ENCODE measurements around the gene FBXL17. TPM values are rescaled to one million over a fixed set of nuclear protein-coding genes. Genes with fewer than 3 reads are reported as not detected.

FBXL17 gene
- total and polyA plus RNA-seq, 4 donors: 2.1 to 14.1 (median 6.3) TPM

DNA sequence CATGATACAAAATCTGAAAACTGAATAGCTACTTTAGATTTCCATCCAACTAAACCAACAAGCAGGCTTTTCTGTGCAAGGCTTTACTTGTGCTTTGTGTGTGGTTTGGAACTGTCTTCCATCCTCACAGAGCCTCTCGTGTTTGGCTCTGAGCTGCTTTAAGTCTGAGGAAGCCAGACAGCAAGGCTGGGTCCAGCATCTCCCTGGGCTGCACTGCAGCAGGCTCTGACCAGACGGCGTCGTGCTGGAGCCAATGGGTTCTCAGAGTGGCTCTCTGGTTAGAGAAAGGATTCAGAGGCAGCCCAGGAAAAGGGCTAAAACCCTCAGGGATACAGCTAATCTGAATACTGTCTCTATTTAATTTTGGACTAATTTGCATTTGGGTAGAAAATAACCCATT lies 503.2 kb downstream of the FBXL17 start:
- H3K9me3 ChIP-seq (ENCODE audit: control insufficient read depth in 4 of 4, low read length in 3 of 4): no peaks in the 10 kb centered on the region
- H3K4me3 ChIP-seq (ENCODE audit: low read depth in 1 of 3, low read length in 3 of 3): no peak overlapping the region
- DNase-seq (ENCODE audit: low spot score): no peak
- WGBS: 90% methylated on average over 4 of the region's 4 CpGs
- H3K36me3 ChIP-seq (ENCODE audit: control insufficient read depth in 4 of 4, insufficient read depth in 3 of 4, low read depth in 1 of 4, low read length in 3 of 4): peaks cover 0 to 5% (median 0%) of the 10 kb centered on the region in 4 donors
- TF ChIP-seq SP1 (IDR thresholded peaks at IDR 0.05): no peak
- no peak for TF ChIP-seq RAD21 (IDR thresholded peaks at IDR 0.05)
- TF ChIP-seq YY1 (IDR thresholded peaks at IDR 0.05): no peak
- TF ChIP-seq FOXA1 (IDR thresholded peaks at IDR 0.05): no peak
- TF ChIP-seq, protein P1, sequence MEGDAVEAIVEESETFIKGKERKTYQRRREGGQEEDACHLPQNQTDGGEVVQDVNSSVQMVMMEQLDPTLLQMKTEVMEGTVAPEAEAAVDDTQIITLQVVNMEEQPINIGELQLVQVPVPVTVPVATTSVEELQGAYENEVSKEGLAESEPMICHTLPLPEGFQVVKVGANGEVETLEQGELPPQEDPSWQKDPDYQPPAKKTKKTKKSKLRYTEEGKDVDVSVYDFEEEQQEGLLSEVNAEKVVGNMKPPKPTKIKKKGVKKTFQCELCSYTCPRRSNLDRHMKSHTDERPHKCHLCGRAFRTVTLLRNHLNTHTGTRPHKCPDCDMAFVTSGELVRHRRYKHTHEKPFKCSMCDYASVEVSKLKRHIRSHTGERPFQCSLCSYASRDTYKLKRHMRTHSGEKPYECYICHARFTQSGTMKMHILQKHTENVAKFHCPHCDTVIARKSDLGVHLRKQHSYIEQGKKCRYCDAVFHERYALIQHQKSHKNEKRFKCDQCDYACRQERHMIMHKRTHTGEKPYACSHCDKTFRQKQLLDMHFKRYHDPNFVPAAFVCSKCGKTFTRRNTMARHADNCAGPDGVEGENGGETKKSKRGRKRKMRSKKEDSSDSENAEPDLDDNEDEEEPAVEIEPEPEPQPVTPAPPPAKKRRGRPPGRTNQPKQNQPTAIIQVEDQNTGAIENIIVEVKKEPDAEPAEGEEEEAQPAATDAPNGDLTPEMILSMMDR (IDR thresholded peaks at IDR 0.05; ENCODE audit: low read depth, low read length, missing input control): no peak
- TF ChIP-seq HNF4G (IDR thresholded peaks at IDR 0.05): no peak
- TF ChIP-seq EGR1 (IDR thresholded peaks at IDR 0.05; ENCODE audit: low read depth in 2 of 2): no peak
- TF ChIP-seq HNF4A (conservative IDR thresholded peaks at IDR 0.05): no peak
- TF ChIP-seq, protein P2, sequence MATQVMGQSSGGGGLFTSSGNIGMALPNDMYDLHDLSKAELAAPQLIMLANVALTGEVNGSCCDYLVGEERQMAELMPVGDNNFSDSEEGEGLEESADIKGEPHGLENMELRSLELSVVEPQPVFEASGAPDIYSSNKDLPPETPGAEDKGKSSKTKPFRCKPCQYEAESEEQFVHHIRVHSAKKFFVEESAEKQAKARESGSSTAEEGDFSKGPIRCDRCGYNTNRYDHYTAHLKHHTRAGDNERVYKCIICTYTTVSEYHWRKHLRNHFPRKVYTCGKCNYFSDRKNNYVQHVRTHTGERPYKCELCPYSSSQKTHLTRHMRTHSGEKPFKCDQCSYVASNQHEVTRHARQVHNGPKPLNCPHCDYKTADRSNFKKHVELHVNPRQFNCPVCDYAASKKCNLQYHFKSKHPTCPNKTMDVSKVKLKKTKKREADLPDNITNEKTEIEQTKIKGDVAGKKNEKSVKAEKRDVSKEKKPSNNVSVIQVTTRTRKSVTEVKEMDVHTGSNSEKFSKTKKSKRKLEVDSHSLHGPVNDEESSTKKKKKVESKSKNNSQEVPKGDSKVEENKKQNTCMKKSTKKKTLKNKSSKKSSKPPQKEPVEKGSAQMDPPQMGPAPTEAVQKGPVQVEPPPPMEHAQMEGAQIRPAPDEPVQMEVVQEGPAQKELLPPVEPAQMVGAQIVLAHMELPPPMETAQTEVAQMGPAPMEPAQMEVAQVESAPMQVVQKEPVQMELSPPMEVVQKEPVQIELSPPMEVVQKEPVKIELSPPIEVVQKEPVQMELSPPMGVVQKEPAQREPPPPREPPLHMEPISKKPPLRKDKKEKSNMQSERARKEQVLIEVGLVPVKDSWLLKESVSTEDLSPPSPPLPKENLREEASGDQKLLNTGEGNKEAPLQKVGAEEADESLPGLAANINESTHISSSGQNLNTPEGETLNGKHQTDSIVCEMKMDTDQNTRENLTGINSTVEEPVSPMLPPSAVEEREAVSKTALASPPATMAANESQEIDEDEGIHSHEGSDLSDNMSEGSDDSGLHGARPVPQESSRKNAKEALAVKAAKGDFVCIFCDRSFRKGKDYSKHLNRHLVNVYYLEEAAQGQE (IDR thresholded peaks at IDR 0.05): no peak
- TF ChIP-seq TAF1 (conservative IDR thresholded peaks at IDR 0.05): no peak
- TF ChIP-seq JUND (IDR thresholded peaks at IDR 0.05): no peak
- TF ChIP-seq, protein P3, sequence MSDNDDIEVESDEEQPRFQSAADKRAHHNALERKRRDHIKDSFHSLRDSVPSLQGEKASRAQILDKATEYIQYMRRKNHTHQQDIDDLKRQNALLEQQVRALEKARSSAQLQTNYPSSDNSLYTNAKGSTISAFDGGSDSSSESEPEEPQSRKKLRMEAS (IDR thresholded peaks at IDR 0.05): no peak
- TF ChIP-seq, protein P4, sequence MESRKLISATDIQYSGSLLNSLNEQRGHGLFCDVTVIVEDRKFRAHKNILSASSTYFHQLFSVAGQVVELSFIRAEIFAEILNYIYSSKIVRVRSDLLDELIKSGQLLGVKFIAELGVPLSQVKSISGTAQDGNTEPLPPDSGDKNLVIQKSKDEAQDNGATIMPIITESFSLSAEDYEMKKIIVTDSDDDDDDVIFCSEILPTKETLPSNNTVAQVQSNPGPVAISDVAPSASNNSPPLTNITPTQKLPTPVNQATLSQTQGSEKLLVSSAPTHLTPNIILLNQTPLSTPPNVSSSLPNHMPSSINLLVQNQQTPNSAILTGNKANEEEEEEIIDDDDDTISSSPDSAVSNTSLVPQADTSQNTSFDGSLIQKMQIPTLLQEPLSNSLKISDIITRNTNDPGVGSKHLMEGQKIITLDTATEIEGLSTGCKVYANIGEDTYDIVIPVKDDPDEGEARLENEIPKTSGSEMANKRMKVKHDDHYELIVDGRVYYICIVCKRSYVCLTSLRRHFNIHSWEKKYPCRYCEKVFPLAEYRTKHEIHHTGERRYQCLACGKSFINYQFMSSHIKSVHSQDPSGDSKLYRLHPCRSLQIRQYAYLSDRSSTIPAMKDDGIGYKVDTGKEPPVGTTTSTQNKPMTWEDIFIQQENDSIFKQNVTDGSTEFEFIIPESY (IDR thresholded peaks at IDR 0.05): no peak
- no peak for TF ChIP-seq GABPA (IDR thresholded peaks at IDR 0.05 in 1 of 2, conservative IDR thresholded peaks at IDR 0.05 in 1 of 2)
- TF ChIP-seq, protein P5, sequence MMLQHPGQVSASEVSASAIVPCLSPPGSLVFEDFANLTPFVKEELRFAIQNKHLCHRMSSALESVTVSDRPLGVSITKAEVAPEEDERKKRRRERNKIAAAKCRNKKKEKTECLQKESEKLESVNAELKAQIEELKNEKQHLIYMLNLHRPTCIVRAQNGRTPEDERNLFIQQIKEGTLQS (IDR thresholded peaks at IDR 0.05): no peak
- TF ChIP-seq FOXA2 (IDR thresholded peaks at IDR 0.05): no peak
- no peak for TF ChIP-seq NR2F2 (IDR thresholded peaks at IDR 0.05)
- no peak for TF ChIP-seq RXRA (IDR thresholded peaks at IDR 0.05)
- H3K27me3 ChIP-seq (ENCODE audit: control insufficient read depth in 4 of 4, insufficient read depth in 4 of 4, low read length in 3 of 4): no peaks in the 10 kb centered on the region
- H3K4me1 ChIP-seq (ENCODE audit: control insufficient read depth in 4 of 4, insufficient read depth in 4 of 4, low read length in 3 of 4): peaks cover 0 to 6% (median 2%) of the 10 kb centered on the region in 4 donors
- H3K27ac ChIP-seq (ENCODE audit: low read depth in 1 of 2, low read length in 2 of 2): no peak overlapping the region
- no peak overlapping the region for H3K9ac ChIP-seq (ENCODE audit: low read depth in 1 of 2, low read length in 2 of 2)

All from liver (tissue), 9 donors.